Aorta (tissue), 5 donors: Measurements from ENCODE around the gene MTFR1L. TPM values are rescaled to one million over a fixed set of nuclear protein-coding genes. Genes with fewer than 3 reads are reported as not detected.

Experiments
- ATAC-seq: fragments of 200-7000 bp; cut with Tn5 transposase; one replicate; pipeline ENCODE4 v1.9.1; 2022; ENCODE audit warnings: moderate library complexity; ENCODE audit not compliant: low FRiP score
- DNase-seq, 2 donors: peaks; one replicate each; pipeline ENCODE4 v3.0.0-alpha.2; 2020
- H3K27ac ChIP-seq, 2 donors: one replicate each; pipeline ENCODE4 v1.5.1; 2013; ENCODE audit warnings: low read length in 2 of 2, mild to moderate bottlenecking in 2 of 2, moderate library complexity in 2 of 2, control low read depth in 1 of 2, inconsistent platforms in 1 of 2, low read depth in 1 of 2
- H3K27me3 ChIP-seq, 2 donors: one replicate each; pipeline ENCODE4 v1.6.1; 2013; ENCODE audit warnings: control low read depth in 1 of 2, low read length in 1 of 2, mild to moderate bottlenecking in 1 of 2, moderate library complexity in 1 of 2; ENCODE audit not compliant: insufficient read depth in 2 of 2, control insufficient read depth in 1 of 2
- H3K36me3 ChIP-seq, 2 donors: one replicate each; pipeline ENCODE4 v1.6.1; 2013; ENCODE audit warnings: control low read depth in 1 of 2, low read length in 1 of 2, mild to moderate bottlenecking in 1 of 2; ENCODE audit not compliant: insufficient read depth in 2 of 2, control insufficient read depth in 1 of 2
- H3K4me1 ChIP-seq, 2 donors: one replicate each; pipeline ENCODE4 v1.6.1; 2013; ENCODE audit warnings: low read length in 2 of 2, control low read depth in 1 of 2, mild to moderate bottlenecking in 1 of 2, moderate library complexity in 1 of 2; ENCODE audit not compliant: insufficient read depth in 2 of 2, control insufficient read depth in 1 of 2
- H3K4me3 ChIP-seq, 2 donors: one replicate each; pipeline ENCODE4 v1.5.1; 2013; ENCODE audit warnings: low read length in 2 of 2, control low read depth in 1 of 2, mild to moderate bottlenecking in 1 of 2
- H3K9me3 ChIP-seq: one replicate; pipeline ENCODE4 v1.6.1; 2013; ENCODE audit warnings: mild to moderate bottlenecking, low read length; ENCODE audit not compliant: control insufficient read depth
- WGBS, 2 donors: extraction: QIAGEN DNeasy Blood & Tissue Kit; methylation state at CpG; one replicate each; pipeline ENCODE4 v1.1.7; 2013; 5-methylcytosine and 5-hydroxymethylcytosine counted together
- intact Hi-C, 2 donors: fragments of 100-400 bp; cut with DNase I; formaldehyde crosslinking; loops; one replicate each; pipeline versions ENCODE4 v1.14.2 to v1.15.0; 2022
- polyA plus RNA-seq, 2 donors: library from polyadenylated mRNA; stranded (reverse); fragments of 200-250 nt; gene quantifications; one replicate each; pipeline ENCODE4 v1.2.3, GENCODE V29; 2013
- total RNA-seq, 2 donors: library from RNA; stranded (reverse); fragmentation: NEBNext Ultra II Directional; extraction: Animal tissue kit (Norgen Biotek cat#: 25700); gene quantifications; one replicate each; pipeline ENCODE4 v1.2.1, GENCODE V29; 2021
- donor health status: healthy with polysubstance abuse.
- donor health status: Bipolar disorder and iron deficiency.
- donor health status: DM: no; HTN: no; CAD: no.
- donor health status: DM: no; HTN: no; CAD: no.
- donor health status: DM: yes; HTN: yes; CAD: no.

Gene MTFR1L
- total and polyA plus RNA-seq, 4 donors: 52.2 to 72.3 (median 56.8) TPM

GRCh38 chr1:25774921-25775771, 44.6 kb upstream of the MTFR1L start:
- no peaks in the 10 kb centered on the region for H3K4me1 ChIP-seq
- ATAC-seq: no peak
- H3K27me3 ChIP-seq: no peaks in the 10 kb centered on the region
- 84 to 86% methylated on average over 16 of the region's 16 CpGs for WGBS, 2 donors
- H3K4me3 ChIP-seq: no peak overlapping the region
- DNase-seq: no peak
- no peak overlapping the region for H3K27ac ChIP-seq
- intact Hi-C loops: no loop called here
- H3K9me3 ChIP-seq: no peaks in the 10 kb centered on the region
- H3K36me3 ChIP-seq: no peaks in the 10 kb centered on the region

GRCh38 chr1:25779388-25779787, 40.4 kb upstream of the MTFR1L start:
- intact Hi-C loops: no loop called here
- Histone ChIP-seq H3K27ac (no peak overlapping the region), H3K9me3 (no peaks in the 10 kb centered on the region), H3K4me1 (no peaks in the 10 kb centered on the region), H3K36me3 (no peaks in the 10 kb centered on the region), H3K27me3 (no peaks in the 10 kb centered on the region), H3K4me3 (no peak overlapping the region)
- WGBS, 2 donors: 94 to 98% methylated on average over 8 of the region's 8 CpGs
- ATAC-seq: no peak
- DNase-seq: no peak

- Histone ChIP-seq H3K4me3 (no peak overlapping the region), H3K27ac (no peak overlapping the region), H3K9me3 (no peaks in the 10 kb centered on the region), H3K4me1 (no peaks in the 10 kb centered on the region), H3K27me3 (no peaks in the 10 kb centered on the region), H3K36me3 (no peaks in the 10 kb centered on the region)
- 96 to 97% methylated on average over 4 of the region's 4 CpGs for WGBS, 2 donors
- no peak for ATAC-seq
- intact Hi-C loops: loop anchor here in 1 of 2 donors (10.0 kb wide), 1 partner anchor 75 kb away; no protein-coding TSS in a partner anchor
- DNase-seq: no peak
Observed at GRCh38 chr1:25779894-25780293, 39.9 kb upstream of the MTFR1L start.

- intact Hi-C loops: loop anchor here in 1 of 2 donors (10.0 kb wide), 1 partner anchor 76 kb away; no protein-coding TSS in a partner anchor
- no peak for ATAC-seq
- Histone ChIP-seq H3K4me1 (no peaks in the 10 kb centered on the region), H3K36me3 (no peaks in the 10 kb centered on the region), H3K27ac (no peak overlapping the region), H3K4me3 (no peak overlapping the region), H3K9me3 (no peaks in the 10 kb centered on the region), H3K27me3 (no peaks in the 10 kb centered on the region)
- 89 to 91% methylated on average over 14 of the region's 14 CpGs for WGBS, 2 donors
- no peak for DNase-seq
Observed at GRCh38 chr1:25780318-25781129, 39.2 kb upstream of the MTFR1L start.

GRCh38 chr1:25781130-25781433, 38.7 kb upstream of the MTFR1L start:
- no peaks in the 10 kb centered on the region for H3K4me1 ChIP-seq
- ATAC-seq: no peak
- WGBS, 2 donors: 84 to 89% methylated on average over 3 of the region's 3 CpGs
- intact Hi-C loops: loop anchor here in 1 of 2 donors (10.0 kb wide), 1 partner anchor 76 kb away; no protein-coding TSS in a partner anchor
- no peaks in the 10 kb centered on the region for H3K9me3 ChIP-seq
- DNase-seq: no peak
- no peak overlapping the region for H3K27ac ChIP-seq
- no peak overlapping the region for H3K4me3 ChIP-seq
- H3K27me3 ChIP-seq: no peaks in the 10 kb centered on the region
- no peaks in the 10 kb centered on the region for H3K36me3 ChIP-seq

GRCh38 chr1:25782608-25783201, 37.0 kb upstream of the MTFR1L start:
- WGBS, 2 donors: 81 to 83% methylated on average over 18 of the region's 18 CpGs
- DNase-seq: no peak
- Histone ChIP-seq H3K27me3 (no peaks in the 10 kb centered on the region), H3K4me3 (no peak overlapping the region), H3K9me3 (no peaks in the 10 kb centered on the region), H3K4me1 (no peaks in the 10 kb centered on the region), H3K36me3 (no peaks in the 10 kb centered on the region), H3K27ac (no peak overlapping the region)
- no peak for ATAC-seq
- intact Hi-C loops: loop anchor here in 1 of 2 donors (10.0 kb wide), 1 partner anchor 78 kb away; no protein-coding TSS in a partner anchor

- WGBS, 2 donors: 86 to 91% methylated on average over 9 of the region's 9 CpGs
- H3K27ac ChIP-seq: no peak overlapping the region
- H3K4me1 ChIP-seq: no peaks in the 10 kb centered on the region
- H3K9me3 ChIP-seq: no peaks in the 10 kb centered on the region
- DNase-seq (no peak), ATAC-seq (no peak)
- no peaks in the 10 kb centered on the region for H3K36me3 ChIP-seq
- intact Hi-C loops: loop anchor here in 1 of 2 donors (10.0 kb wide), 1 partner anchor 80 kb away; no protein-coding TSS in a partner anchor
- H3K4me3 ChIP-seq: no peak overlapping the region
- H3K27me3 ChIP-seq: no peaks in the 10 kb centered on the region
Observed at GRCh38 chr1:25784575-25785051, 35.1 kb upstream of the MTFR1L start.

GRCh38 chr1:25785333-25786067, 34.3 kb upstream of the MTFR1L start:
- Histone ChIP-seq H3K27me3 (no peaks in the 10 kb centered on the region), H3K4me3 (no peak overlapping the region), H3K4me1 (no peaks in the 10 kb centered on the region), H3K9me3 (no peaks in the 10 kb centered on the region), H3K36me3 (no peaks in the 10 kb centered on the region), H3K27ac (no peak overlapping the region)
- no peak for DNase-seq
- intact Hi-C loops: loop anchor here in 1 of 2 donors (10.0 kb wide), 1 partner anchor 81 kb away; no protein-coding TSS in a partner anchor
- ATAC-seq: no peak
- WGBS, 2 donors: 90 to 91% methylated on average over 10 of the region's 10 CpGs
